Stimulated activated CD4-positive, alpha-beta T cell treated with anti-CD3 and anti-CD28 coated beads, Interleukin-1b, Interleukin-23, amount 100 ng/mL, for 24 hours (primary cell): ENCODE results near the gene UGT1A10.
"Not testable (repeated sequence)": the region's sequence is repeated elsewhere in the genome, so short reads cannot be mapped to it uniquely, and the experiment has no call there.

Source experiments
- DNase-seq, 4 experiments: peaks; one replicate each; pipeline ENCODE4 v3.0.0-alpha.2; 2020; ENCODE audit warnings: low read depth in 4 of 4, low spot score in 1 of 4

The UGT1A10 gene

GRCh38 chr2:233691443-233692433, 55.5 kb downstream of the UGT1A10 start:
- DNase-seq = no peak

DNA sequence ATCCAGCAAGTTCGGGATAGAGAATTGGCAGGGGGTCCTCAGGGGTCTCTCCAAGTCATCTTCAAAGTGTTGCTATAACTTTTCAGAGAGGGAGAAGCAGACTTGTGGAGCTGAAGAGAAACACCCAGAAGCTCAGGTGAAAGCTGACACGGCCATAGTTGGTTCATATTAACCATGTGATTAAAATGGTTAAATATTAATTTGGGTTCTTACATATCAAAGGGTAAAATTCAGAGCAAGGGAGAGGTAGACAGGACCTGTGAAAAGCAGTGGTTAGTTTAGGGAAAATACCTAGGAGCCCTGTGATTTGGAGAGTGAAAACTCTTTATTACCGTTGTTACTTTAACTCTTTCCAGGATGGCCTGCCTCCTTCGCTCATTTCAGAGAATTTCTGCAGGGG, 56.4 kb downstream of the UGT1A10 start, which contains the start of gene UGT1A6:
Gene UGT1A6 (plus strand): TSS at position 243 of the 400 bp plus-strand sequence. CDS start 115 bp downstream, at position 358.
- DNase-seq = no peak

GRCh38 chr2:233693963-233694362, 57.7 kb downstream of the UGT1A10 start:
- no peak for DNase-seq

DNA sequence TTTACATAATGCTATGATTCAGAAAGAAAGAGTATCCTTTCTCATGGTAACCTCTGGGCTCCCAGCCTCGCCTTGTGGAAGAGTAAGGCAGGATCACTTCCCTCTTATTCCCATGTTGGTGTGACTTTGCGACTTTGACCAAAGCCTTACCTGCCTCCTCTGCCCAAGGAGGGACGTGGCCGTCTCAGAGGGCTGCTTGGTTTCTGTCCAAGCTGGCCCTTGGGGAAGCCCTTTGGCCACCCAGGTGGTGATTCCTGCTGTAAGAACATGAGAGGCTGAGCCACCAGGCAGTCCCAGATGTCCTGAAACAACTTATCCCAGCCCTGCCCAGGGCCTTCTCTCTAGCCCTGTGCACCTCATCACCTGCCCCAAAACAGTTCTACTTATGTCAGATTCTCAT, 62.5 kb downstream of the UGT1A10 start:
- DNase-seq = no peak

GRCh38 chr2:233699424-233700027, 63.3 kb downstream of the UGT1A10 start:
- DNase-seq = no peak

DNA sequence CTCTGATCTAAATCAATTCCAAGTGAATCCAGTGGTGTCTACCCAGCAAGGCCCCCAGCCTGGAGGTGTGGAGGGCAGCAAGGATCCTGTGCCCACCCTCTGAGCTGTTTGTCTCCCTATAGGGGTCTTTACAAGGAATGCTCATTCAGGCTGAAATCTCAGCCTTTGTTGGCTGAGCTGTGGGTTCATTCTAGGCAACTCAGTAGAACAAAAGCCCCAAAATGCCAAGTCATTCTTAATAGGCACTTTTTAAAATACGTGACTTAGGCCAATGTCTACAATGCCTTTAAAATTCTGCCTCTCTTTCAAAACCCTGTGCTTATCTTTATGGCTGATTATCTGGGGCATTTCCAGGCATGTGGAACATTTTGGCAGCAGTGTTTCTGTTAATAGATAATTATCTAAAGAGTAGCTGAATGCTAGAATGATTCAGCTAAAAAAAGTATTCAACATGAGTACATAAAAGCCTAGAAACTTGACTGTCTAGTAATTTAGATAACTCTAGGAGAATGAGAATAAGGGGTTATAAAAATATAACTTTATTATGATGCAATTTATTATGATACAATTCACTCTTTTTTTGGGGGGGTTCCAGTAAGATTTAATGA, 63.9 kb downstream of the UGT1A10 start:
- DNase-seq = no peak

DNA sequence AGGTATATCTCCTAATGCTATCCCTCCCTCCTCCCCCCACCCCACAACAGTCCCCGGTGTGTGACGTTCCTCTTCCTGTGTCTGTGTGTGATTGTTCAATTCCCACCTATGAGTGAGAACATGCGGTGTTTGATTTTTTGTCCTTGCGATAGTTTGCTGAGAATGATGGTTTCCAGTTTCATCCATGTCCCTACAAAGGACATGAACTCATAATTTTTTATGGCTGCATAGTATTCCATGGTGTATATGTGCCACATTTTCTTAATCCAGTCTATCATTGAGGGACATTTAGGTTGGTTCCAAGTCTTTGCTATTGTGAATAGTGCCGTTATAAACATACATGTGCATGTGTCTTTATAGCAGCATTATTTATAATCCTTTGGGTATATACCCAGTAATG, 64.6 kb downstream of the UGT1A10 start:
- not testable (repeated sequence) for DNase-seq

- no peak for DNase-seq
Measured at GRCh38 chr2:233702238-233702637, 66.0 kb downstream of the UGT1A10 start.

DNA sequence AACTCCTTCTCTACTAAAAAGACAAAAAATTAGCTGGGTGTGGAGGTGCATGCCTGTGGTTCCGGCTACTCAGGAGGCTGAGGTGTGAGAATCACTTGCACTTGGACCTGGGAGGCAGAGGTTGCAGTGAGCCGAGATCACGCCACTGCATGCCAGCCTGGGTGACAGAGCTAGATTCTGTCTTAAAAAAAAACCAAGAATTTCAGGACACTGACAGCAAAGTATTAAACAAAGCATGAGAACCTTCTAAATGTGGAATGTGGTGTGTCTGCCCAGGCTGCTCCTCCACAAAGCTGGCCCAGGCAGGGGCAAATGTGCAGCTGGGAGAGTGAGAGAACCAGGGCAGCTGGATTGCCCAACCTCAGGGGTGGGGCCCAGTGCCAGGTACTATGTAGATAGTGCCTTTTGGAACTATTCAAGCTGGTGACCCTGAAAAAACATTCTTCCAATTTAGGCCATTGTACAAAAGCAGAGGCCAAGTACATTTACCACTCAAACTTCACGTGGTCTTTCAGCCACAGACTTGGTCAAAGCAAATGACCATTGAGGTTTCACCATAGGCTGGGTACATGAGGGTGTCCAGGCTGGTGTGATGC, 69.8 kb downstream of the UGT1A10 start:
- DNase-seq = no peak

DNA sequence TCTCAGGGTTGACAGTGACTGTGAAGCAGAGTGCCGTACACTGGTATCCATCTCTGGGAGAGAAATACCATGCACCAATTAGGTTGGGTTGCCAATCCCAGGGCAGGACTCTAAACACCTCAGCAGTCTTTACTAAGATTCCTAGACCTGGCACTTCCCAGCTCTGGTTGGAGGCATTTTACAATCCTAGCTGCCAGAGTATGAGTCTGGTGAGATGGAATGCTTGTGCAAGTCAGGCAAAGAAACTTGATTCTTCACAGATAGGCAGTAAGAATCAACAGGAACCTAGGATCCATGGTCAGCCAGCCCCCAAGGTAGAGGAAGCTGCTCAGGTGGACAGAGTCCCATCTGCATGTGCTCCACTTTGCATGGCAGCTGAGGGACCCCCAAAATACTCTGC, 70.5 kb downstream of the UGT1A10 start:
- no peak for DNase-seq

GRCh38 chr2:233707940-233708644, 71.8 kb downstream of the UGT1A10 start:
- DNase-seq = no peak

DNA sequence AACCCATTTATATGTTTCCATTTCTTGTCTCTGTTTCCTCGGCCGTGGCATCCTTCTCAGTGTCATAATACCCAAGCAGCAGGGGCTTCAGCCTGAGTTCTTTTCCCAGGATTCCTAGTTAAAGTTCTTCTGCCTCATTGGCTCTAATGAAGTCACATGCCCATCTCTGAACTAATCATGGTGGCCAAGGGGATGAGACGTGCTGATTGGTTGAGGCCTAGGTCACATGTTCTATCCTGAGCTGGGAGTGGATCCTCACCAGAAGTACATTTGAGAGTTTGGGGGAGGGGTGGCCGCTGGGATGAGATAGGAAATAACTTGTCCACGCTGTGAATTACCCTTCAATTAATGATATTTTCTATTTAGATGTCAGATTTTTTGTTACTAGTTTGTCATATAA, 72.7 kb downstream of the UGT1A10 start:
- DNase-seq = no peak

GRCh38 chr2:233711312-233712008, 75.2 kb downstream of the UGT1A10 start:
- peak; percentile 46 to 56 (median 52) for DNase-seq

GRCh38 chr2:233712611-233713261, 76.5 kb downstream of the UGT1A10 start, which contains the start of gene UGT1A5:
UGT1A5 (plus strand) TSS chr2:233712907; CDS start chr2:233712992, 85 bp downstream.
- no peak for DNase-seq

DNA sequence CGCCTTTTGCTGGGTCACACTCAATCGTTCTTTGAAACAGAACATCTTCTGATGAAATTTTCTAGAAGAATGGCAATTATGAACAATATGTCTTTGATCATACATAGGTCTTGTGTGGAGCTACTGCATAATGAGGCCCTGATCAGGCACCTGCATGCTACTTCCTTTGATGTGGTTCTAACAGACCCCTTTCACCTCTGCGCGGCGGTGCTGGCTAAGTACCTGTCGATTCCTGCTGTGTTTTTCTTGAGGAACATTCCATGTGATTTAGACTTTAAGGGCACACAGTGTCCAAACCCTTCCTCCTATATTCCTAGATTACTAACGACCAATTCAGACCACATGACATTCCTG, 77.0 kb downstream of the UGT1A10 start:
- no peak for DNase-seq

GRCh38 chr2:233714121-233714520, 77.9 kb downstream of the UGT1A10 start:
- DNase-seq = no peak

DNA sequence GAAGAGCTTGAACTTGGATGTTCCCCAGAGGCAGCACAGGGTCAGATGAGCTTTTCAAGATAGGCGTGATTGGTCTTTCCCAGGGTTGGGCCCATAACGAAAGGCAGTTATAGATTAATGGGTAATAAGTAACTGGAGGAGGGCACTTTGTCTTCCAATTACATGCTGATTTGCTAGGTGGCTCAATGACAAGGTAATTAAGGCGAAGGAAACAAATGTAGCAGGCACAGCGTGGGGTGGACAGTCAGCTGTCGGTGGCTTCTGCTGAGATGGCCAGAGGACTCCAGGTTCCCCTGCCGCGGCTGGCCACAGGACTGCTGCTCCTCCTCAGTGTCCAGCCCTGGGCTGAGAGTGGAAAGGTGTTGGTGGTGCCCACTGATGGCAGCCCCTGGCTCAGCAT, 82.3 kb downstream of the UGT1A10 start, which contains the start of gene UGT1A4:
Gene UGT1A4 (plus strand): TSS at position 185 of the 400 bp plus-strand sequence. CDS start 85 bp downstream, at position 270.
- no peak for DNase-seq

DNA sequence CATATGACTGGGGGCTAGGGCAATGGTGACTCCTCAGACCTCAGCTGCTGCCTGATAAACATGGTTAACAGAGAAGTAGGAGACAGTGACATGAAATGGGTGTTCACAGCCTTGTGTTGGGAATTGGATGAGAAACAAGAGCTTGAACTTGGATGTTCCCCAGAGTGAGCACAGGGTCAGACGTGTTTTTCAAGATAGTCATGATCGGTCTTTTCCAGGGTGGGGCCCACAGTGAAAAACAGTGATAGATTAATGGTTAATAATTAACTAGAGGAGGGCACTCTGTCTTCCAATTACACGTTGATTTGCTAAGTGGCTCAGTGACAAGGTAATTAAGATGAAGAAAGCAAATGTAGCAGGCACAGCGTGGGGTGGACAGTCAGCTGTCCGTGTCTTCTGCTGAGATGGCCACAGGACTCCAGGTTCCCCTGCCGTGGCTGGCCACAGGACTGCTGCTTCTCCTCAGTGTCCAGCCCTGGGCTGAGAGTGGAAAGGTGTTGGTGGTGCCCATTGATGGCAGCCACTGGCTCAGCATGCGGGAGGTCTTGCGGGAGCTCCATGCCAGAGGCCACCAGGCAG, 92.6 kb downstream of the UGT1A10 start, which contains the start of gene UGT1A3:
Gene UGT1A3 (plus strand): TSS at position 320 of the 579 bp plus-strand sequence. CDS start 85 bp downstream, at position 405.
- DNase-seq = no peak
